Epithelial cell of proximal tubule (primary cell): ENCODE data around the gene GATD1. TPM values are rescaled to one million over a fixed set of nuclear protein-coding genes. Genes with fewer than 3 reads are reported as not detected.

Experiments used
- DNase-seq: peaks from one replicate; pipeline ENCODE4 v3.0.0-alpha.2; 2011; ENCODE audit warnings: low read depth
- H3K4me3 ChIP-seq: 2 replicates; pipeline ENCODE4 v1.5.1; 2011; ENCODE audit warnings: low read depth, mild to moderate bottlenecking, low read length
- CTCF ChIP-seq: conservative IDR thresholded peaks from 2 replicates; pipeline ENCODE4 v1.5.1; 2012; ENCODE audit warnings: low read depth, mild to moderate bottlenecking, low read length
- total RNA-seq: library from RNA; depleted of rRNA; stranded (reverse); fragments of >200 nt; gene quantifications from 2 replicates; pipeline ENCODE4 v1.2.3, GENCODE V29; 2015

The GATD1 gene
- total RNA-seq, 1 donor from 2014 or later: 68.8 TPM

GRCh38 chr11:722346-722811, 54.9 kb downstream of the GATD1 start:
- no peak for TF ChIP-seq CTCF
- no peak overlapping the region for H3K4me3 ChIP-seq
- DNase-seq: no peak

- no peak overlapping the region for H3K4me3 ChIP-seq
- no peak for DNase-seq
- no peak for TF ChIP-seq CTCF
These were observed 55.4 kb downstream of the GATD1 start for GRCh38 chr11:721741-722345.

- no peak for TF ChIP-seq CTCF
- no peak overlapping the region for H3K4me3 ChIP-seq
- no peak for DNase-seq
These were observed 56.0 kb downstream of the GATD1 start for GRCh38 chr11:721247-721740.

DNA sequence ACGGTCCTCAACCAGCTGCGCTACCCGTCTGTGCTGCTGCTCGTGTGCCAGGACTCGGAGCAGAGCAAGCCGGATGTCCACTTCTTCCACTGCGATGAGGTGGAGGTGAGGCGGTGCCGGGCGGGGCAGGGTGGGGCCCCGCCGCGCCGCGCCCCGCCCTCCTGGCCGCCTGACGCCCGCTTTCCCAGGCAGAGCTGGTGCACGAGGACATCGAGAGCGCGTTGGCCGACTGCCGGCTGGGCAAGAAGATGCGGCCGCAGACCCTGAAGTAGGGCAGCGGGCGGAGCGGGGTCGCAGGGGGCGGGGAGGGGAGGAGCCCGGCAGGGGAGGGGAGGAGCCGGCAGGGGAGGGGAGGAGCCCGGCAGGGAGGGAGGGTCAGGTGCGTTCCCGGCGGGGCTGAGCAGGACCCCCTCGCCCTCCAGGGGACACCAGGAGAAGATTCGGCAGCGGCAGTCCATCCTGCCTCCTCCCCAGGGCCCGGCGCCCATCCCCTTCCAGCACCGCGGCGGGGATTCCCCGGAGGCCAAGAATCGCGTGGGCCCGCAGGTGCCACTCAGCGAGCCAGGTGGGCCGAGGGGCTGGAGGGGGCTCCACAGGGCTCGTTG, 56.5 kb downstream of the GATD1 start:
- H3K4me3 ChIP-seq: no peak overlapping the region
- no peak for DNase-seq
- no peak for TF ChIP-seq CTCF

DNA sequence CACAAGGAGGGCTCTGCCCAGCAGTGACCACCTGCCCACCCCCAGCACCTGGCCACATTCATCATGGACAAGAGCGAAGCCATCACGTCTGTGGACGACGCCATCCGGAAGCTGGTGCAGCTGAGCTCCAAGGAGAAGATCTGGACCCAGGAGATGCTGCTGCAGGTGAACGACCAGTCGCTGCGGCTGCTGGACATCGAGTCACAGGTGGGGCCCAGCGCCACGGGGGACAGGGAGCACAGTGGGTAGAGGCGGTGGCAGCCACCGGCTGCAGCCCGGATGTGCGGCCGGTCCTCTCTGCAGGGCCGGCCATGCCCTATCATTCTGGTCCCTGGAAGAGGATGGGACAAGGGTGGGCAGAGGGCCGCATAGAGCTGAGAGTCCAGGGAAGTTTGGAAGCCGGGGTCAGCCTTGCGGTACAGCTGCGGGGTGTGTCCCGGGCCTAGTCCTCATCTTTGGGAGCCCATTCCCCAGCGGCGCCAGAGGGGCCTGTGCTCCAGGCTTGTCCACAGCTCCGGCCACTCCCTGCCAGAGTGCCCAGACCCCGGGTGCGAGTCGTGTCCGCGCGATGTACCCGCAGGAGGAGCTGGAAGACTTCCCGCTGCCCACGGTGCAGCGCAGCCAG, 57.2 kb downstream of the GATD1 start:
- H3K4me3 ChIP-seq: no peak overlapping the region
- TF ChIP-seq CTCF: no peak
- no peak for DNase-seq

- H3K4me3 ChIP-seq: no peak overlapping the region
- no peak for TF ChIP-seq CTCF
- no peak for DNase-seq
These were observed 57.9 kb downstream of the GATD1 start for GRCh38 chr11:719214-720016.

Other genes with a start within 250 kb of the GATD1 start
- gene HRAS, start 241.9 kb downstream of the GATD1 start, total RNA-seq: 63.2 and 128 TPM in 2 replicates
- 0.87 and 1.6 TPM in 2 replicates for gene LRRC56, start 240.0 kb downstream of the GATD1 start, total RNA-seq
- 1.5 and 2.2 TPM in 2 replicates for gene LMNTD2, start 216.7 kb downstream of the GATD1 start, total RNA-seq
- gene RASSF7, start 216.5 kb downstream of the GATD1 start, total RNA-seq: 106 and 154 TPM in 2 replicates
- 24.2 and 33.5 TPM in 2 replicates for gene PHRF1, start 201.0 kb downstream of the GATD1 start, total RNA-seq
- 25.6 and 40.8 TPM in 2 replicates for gene IRF7, start 161.5 kb downstream of the GATD1 start, total RNA-seq
- not detected in 2 replicates for gene CDHR5, start 152.5 kb downstream of the GATD1 start, total RNA-seq
- not detected in 2 replicates for gene SCT, start 150.3 kb downstream of the GATD1 start, total RNA-seq
- not detected in 2 replicates for gene DRD4, start 140.2 kb downstream of the GATD1 start, total RNA-seq
- gene DEAF1, start 82.3 kb downstream of the GATD1 start, total RNA-seq: 38.2 and 40.4 TPM in 2 replicates
- gene TMEM80, start 81.7 kb downstream of the GATD1 start, total RNA-seq: 10.7 and 20.8 TPM in 2 replicates
- gene EPS8L2, start 71.3 kb downstream of the GATD1 start, total RNA-seq: 145 and 151 TPM in 2 replicates
- 332 and 365 TPM in 2 replicates for gene TALDO1, start 30.0 kb downstream of the GATD1 start, total RNA-seq
- gene CEND1, start 12.6 kb upstream of the GATD1 start, total RNA-seq: 0.14 TPM in 1 of 2 replicates, not detected in the other
- gene SLC25A22, start 20.8 kb upstream of the GATD1 start, total RNA-seq: 20.1 and 33.6 TPM in 2 replicates
- gene PIDD1, start 27.7 kb upstream of the GATD1 start, total RNA-seq: 17.4 and 32.1 TPM in 2 replicates
- 663 and 837 TPM in 2 replicates for gene RPLP2, start 32.5 kb upstream of the GATD1 start, total RNA-seq
- 19.1 and 34.7 TPM in 2 replicates for gene PNPLA2, start 41.4 kb upstream of the GATD1 start, total RNA-seq
- 21.0 and 55.7 TPM in 2 replicates for gene CRACR2B, start 50.4 kb upstream of the GATD1 start, total RNA-seq
- 538 and 626 TPM in 2 replicates for gene CD151, start 55.5 kb upstream of the GATD1 start, total RNA-seq
- 166 and 213 TPM in 2 replicates for gene POLR2L, start 65.0 kb upstream of the GATD1 start, total RNA-seq
- 118 and 188 TPM in 2 replicates for gene TSPAN4, start 65.4 kb upstream of the GATD1 start, total RNA-seq
- gene CHID1, start 133.3 kb upstream of the GATD1 start, total RNA-seq: 95.6 and 108 TPM in 2 replicates
- 48.5 and 49.8 TPM in 2 replicates for gene AP2A2, start 148.4 kb upstream of the GATD1 start, total RNA-seq